ENCODE results near the gene PDE5A. TPM values are rescaled to one million over a fixed set of nuclear protein-coding genes. Genes with fewer than 3 reads are reported as not detected.

The PDE5A gene
- total and polyA plus RNA-seq, 2 donors (not counting 1 experiment from before 2014, with no cell fraction given): 0.49 to 1.4 TPM

GRCh38 chr4:119490335-119490734 lies 138.3 kb downstream of the PDE5A start:
- CTCF ChIA-PET: interaction anchor here (1.0 kb wide), 1 partner anchor 509 kb away, joined by 3 read pairs; no protein-coding TSS in a partner anchor
- TF ChIP-seq, protein P1, sequence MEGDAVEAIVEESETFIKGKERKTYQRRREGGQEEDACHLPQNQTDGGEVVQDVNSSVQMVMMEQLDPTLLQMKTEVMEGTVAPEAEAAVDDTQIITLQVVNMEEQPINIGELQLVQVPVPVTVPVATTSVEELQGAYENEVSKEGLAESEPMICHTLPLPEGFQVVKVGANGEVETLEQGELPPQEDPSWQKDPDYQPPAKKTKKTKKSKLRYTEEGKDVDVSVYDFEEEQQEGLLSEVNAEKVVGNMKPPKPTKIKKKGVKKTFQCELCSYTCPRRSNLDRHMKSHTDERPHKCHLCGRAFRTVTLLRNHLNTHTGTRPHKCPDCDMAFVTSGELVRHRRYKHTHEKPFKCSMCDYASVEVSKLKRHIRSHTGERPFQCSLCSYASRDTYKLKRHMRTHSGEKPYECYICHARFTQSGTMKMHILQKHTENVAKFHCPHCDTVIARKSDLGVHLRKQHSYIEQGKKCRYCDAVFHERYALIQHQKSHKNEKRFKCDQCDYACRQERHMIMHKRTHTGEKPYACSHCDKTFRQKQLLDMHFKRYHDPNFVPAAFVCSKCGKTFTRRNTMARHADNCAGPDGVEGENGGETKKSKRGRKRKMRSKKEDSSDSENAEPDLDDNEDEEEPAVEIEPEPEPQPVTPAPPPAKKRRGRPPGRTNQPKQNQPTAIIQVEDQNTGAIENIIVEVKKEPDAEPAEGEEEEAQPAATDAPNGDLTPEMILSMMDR (IDR thresholded peaks at IDR 0.05): no peak
- no peak for TF ChIP-seq EZH2 (IDR thresholded peaks at IDR 0.05; ENCODE audit: borderline replicate concordance, insufficient read depth, low read depth, low read length, poor library complexity, severe bottlenecking)

DNA sequence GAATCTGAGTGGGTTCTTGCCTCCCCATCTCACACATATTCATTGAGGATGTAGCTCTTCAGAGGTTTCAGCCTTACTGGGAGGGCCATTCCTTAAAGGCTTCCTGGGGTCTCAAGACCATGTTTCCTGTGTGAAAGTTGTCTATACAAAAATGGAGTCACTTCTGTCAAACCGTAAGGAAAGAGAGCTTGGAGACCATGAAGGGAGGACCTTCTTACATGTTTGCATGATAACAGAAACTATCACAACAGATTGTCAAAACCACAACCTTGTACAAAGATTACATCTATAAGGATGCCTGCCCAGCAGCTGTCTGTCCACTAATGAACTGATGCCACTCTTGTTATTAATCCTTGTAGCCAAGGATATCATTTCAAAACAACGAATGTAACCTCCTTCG lies 139.3 kb downstream of the PDE5A start:
- no peak for DNase-seq
- Mint-ChIP-seq H3K27ac (no peak overlapping the region), H3K9me3 (ENCODE audit: insufficient read depth) (no peaks in the 10 kb centered on the region), H3K27me3 (no peaks in the 10 kb centered on the region), H3K4me3 (no peak overlapping the region), H3K4me1 (no peaks in the 10 kb centered on the region)
- no peak for TF ChIP-seq EZH2 (IDR thresholded peaks at IDR 0.05; ENCODE audit: borderline replicate concordance, insufficient read depth, low read depth, low read length, poor library complexity, severe bottlenecking)
- TF ChIP-seq, protein P1 (IDR thresholded peaks at IDR 0.05): no peak
- no peaks in the 10 kb centered on the region for H3K4me1 ChIP-seq (ENCODE audit: control insufficient read depth in 2 of 2, insufficient read depth in 2 of 2, low read length in 2 of 2)
- no peaks in the 10 kb centered on the region for H4K20me1 ChIP-seq (ENCODE audit: control insufficient read depth, insufficient read depth, low read length, poor library complexity, severe bottlenecking)
- ChIA-PET POLR2A (no interaction called here), CTCF (no interaction called here)
- H3K27me3 ChIP-seq (replicated peaks in 1 of 4; ENCODE audit: control extremely low read depth in 1 of 4, control insufficient read depth in 3 of 4, insufficient read depth in 4 of 4, low read length in 3 of 4): no peaks in the 10 kb centered on the region
- no peak overlapping the region for H3K9ac ChIP-seq (ENCODE audit: low read length)
- H3K79me2 ChIP-seq (ENCODE audit: control insufficient read depth, insufficient read depth, low read length): no peaks in the 10 kb centered on the region
- no peak overlapping the region for H3K27ac ChIP-seq (ENCODE audit: low read length in 2 of 2)
- no peak overlapping the region for H2AFZ ChIP-seq (ENCODE audit: insufficient read depth, low read depth, low read length, poor library complexity, severe bottlenecking)
- peaks cover 0 to 5% of the 10 kb centered on the region in 2 experiments for H3K36me3 ChIP-seq (replicated peaks in 1 of 2; ENCODE audit: control extremely low read depth in 1 of 2, control insufficient read depth in 1 of 2, extremely low read depth in 1 of 2, insufficient read depth in 2 of 2, low read length in 1 of 2)
- WGBS (ENCODE audit: insufficient coverage): 80% methylated on average over 1 of the region's 3 CpGs
- intact Hi-C loops (cut with micrococcal nuclease): no loop called here
- ATAC-seq (ENCODE audit: low read depth): no peak
- no peaks in the 10 kb centered on the region for H3K9me3 ChIP-seq (ENCODE audit: control extremely low read depth in 1 of 3, control insufficient read depth in 2 of 3, insufficient read depth in 1 of 3, low read length in 2 of 3)
- H3K4me2 ChIP-seq (replicated peaks; ENCODE audit: low read depth, low read length, poor library complexity, severe bottlenecking): no peak overlapping the region
- H3K4me3 ChIP-seq (ENCODE audit: control extremely low read depth in 1 of 5, extremely low read depth in 1 of 5, insufficient read depth in 1 of 5, low read depth in 2 of 5, low read length in 4 of 5): no peak overlapping the region

More at GRCh38 chr4:119490335-119490734, 138.3 kb downstream of the PDE5A start:
- 43% methylated on average over 1 of the region's 3 CpGs for WGBS (ENCODE audit: insufficient coverage)
- H3K27me3 ChIP-seq (replicated peaks in 1 of 4; ENCODE audit: control extremely low read depth in 1 of 4, control insufficient read depth in 3 of 4, insufficient read depth in 4 of 4, low read length in 3 of 4): no peaks in the 10 kb centered on the region
- no peaks in the 10 kb centered on the region for H3K79me2 ChIP-seq (ENCODE audit: control insufficient read depth, insufficient read depth, low read length)
- intact Hi-C loops (cut with micrococcal nuclease): no loop called here
- DNase-seq (peak; percentile 2), ATAC-seq (ENCODE audit: low read depth) (no peak)
- POLR2A ChIA-PET: no interaction called here
- H3K9ac ChIP-seq (ENCODE audit: low read length): no peak overlapping the region
- H3K9me3 ChIP-seq (ENCODE audit: control extremely low read depth in 1 of 3, control insufficient read depth in 2 of 3, insufficient read depth in 1 of 3, low read length in 2 of 3): no peaks in the 10 kb centered on the region
- H3K4me1 ChIP-seq (ENCODE audit: control insufficient read depth in 2 of 2, insufficient read depth in 2 of 2, low read length in 2 of 2): no peaks in the 10 kb centered on the region
- no peak overlapping the region for H3K27ac ChIP-seq (ENCODE audit: low read length in 2 of 2)
- no peak overlapping the region for H3K4me3 ChIP-seq (ENCODE audit: control extremely low read depth in 1 of 5, extremely low read depth in 1 of 5, insufficient read depth in 1 of 5, low read depth in 2 of 5, low read length in 4 of 5)
- Mint-ChIP-seq H3K4me1 (no peaks in the 10 kb centered on the region), H3K9me3 (ENCODE audit: insufficient read depth) (no peaks in the 10 kb centered on the region), H3K27ac (no peak overlapping the region), H3K27me3 (no peaks in the 10 kb centered on the region), H3K4me3 (no peak overlapping the region)
- H2AFZ ChIP-seq (ENCODE audit: insufficient read depth, low read depth, low read length, poor library complexity, severe bottlenecking): no peak overlapping the region
- H3K4me2 ChIP-seq (replicated peaks; ENCODE audit: low read depth, low read length, poor library complexity, severe bottlenecking): no peak overlapping the region
- H3K36me3 ChIP-seq (replicated peaks in 1 of 2; ENCODE audit: control extremely low read depth in 1 of 2, control insufficient read depth in 1 of 2, extremely low read depth in 1 of 2, insufficient read depth in 2 of 2, low read length in 1 of 2): peaks cover 0 to 14% of the 10 kb centered on the region in 2 experiments
- no peaks in the 10 kb centered on the region for H4K20me1 ChIP-seq (ENCODE audit: control insufficient read depth, insufficient read depth, low read length, poor library complexity, severe bottlenecking)
